Measurements from ENCODE around the gene EIPR1.

The EIPR1 gene

DNA sequence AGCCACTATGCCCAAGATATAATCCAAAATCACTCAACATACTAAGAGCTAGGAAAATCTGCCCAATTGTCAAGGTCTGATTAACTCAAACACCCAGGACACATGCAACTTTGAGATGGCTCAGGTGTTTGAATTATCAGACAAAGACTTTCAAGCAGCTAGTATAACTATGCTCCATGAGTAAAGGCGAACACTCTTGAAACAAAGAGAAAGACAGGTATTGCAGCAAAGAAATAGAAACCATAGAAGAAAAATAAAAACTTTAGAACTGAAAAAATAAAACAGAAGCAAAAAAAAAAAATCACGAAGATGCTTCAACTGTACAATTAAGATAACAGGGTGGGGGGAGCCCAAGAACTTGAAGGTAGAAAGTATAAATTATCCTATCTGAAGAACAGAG is 214.2 kb downstream of the EIPR1 start:
- no peak overlapping the region for H3K4me3 ChIP-seq (ENCODE audit: low read length)
- no peak overlapping the region for H2AFZ ChIP-seq (ENCODE audit: low read depth, low read length)
- no peaks in the 10 kb centered on the region for H3K27me3 ChIP-seq (ENCODE audit: insufficient read depth, low read length)
- H3K4me1 ChIP-seq (ENCODE audit: insufficient read depth, low read length), result peaks cover 3% of the 10 kb centered on the region
- no peaks in the 10 kb centered on the region for H3K36me3 ChIP-seq (ENCODE audit: insufficient read depth, low read length)
- peaks cover 6% of the 10 kb centered on the region for H3K9me3 ChIP-seq (ENCODE audit: low read length)

DNA sequence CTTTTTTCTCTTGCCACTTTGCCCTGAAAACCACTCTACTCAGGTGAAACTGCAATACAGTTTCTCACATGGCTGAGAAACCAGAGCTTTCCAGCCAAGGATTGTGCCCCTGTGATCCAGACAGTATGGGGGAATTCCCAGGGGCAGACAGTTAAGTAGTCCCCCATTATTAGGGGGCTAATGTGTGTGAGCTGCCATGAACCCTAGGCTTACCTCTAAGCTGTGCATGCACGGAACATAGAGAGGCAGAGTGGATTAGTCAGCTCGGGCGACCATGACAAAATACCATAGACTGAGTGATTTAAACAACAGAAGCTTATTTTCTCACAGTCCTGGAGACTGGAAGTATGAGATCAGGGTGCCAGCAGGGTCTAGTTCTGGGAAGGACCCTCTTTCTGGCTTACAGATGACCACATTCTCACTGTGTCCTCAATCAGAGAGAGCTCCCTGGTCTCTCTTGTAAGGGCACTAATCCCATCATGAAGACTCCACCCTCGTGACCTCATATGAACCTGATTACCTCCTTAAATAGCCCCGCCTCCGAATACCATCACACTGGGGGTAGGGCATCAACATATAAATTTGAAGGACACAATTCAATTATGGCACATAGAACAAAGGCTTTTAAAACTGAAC is 215.1 kb downstream of the EIPR1 start:
- Histone ChIP-seq H3K9me3 (ENCODE audit: low read length) (peaks cover 6% of the 10 kb centered on the region), H2AFZ (ENCODE audit: low read depth, low read length) (no peak overlapping the region)

DNA sequence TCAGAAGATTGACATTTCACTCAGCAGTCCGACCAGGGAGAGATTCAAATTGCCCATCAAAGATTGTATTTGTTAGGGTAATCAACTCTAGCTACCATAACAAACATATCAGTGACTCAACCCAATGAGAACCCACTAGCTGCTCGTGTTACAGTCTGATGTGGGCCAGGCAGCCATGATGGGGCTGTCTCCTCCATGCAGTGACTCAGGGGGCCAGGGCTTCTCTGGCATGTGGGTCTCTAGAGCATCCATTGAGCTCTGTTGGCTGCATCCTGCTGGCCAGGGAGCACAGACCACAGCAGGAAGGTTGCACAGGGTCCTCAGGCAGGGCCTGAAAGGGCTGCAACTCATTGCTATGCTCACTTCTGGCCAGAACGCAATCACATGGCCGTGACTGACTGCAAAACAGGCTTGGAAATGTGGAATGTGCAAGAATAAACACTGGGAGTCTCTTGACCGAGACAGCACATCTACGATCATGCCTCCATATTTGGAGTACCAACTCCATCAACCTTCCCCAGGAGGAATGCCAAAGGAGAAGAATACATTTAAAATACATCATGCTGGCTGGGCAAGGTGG is 216.8 kb downstream of the EIPR1 start:
- H3K4me1 ChIP-seq (ENCODE audit: insufficient read depth, low read length), result no peaks in the 10 kb centered on the region

More for the DNA sequence above, 215.1 kb downstream of the EIPR1 start:
- H3K4me1 ChIP-seq (ENCODE audit: insufficient read depth, low read length), result no peaks in the 10 kb centered on the region
- no peaks in the 10 kb centered on the region for H3K27me3 ChIP-seq (ENCODE audit: insufficient read depth, low read length)
- H3K36me3 ChIP-seq (ENCODE audit: insufficient read depth, low read length), result no peaks in the 10 kb centered on the region
- no peak overlapping the region for H3K4me3 ChIP-seq (ENCODE audit: low read length)

DNA sequence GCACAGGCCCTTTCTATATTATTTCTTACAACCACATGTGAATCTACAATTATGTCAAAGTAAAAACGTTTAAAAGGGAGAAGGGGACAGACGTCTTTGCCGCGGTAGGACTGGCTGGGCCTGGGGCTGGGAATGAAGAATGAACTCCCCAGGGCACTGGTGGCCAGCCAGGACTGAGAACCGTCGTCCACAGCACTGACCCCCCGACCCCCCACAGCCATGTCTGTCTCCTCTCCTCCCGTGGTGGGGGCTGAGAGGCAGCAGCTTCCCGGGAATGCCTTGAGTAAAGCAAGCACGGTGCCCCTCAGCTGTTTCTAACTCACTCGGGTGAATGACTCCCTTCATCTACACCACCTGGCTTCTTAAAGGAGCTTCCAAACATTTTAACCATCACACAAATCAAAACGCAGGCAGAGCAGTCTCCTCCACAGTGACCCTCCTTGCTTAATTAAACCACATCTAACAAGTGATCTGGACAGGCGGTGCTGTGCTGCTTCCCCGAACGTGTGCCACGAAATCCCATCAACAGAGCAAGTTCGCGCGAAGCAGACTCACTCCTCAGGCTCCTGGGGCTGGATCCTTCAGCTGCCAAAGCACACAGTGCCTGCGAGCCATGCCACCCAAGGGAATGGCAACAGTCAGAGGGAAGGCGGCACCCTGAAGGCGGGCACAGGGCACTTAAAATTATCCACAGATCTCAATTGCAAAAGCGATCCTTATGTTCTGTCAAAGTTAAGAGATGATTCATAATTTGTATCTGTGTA is 217.7 kb downstream of the EIPR1 start:
- H3K4me3 ChIP-seq (ENCODE audit: low read length), result no peak overlapping the region
- no peaks in the 10 kb centered on the region for H3K27me3 ChIP-seq (ENCODE audit: insufficient read depth, low read length)
- no peaks in the 10 kb centered on the region for H3K4me1 ChIP-seq (ENCODE audit: insufficient read depth, low read length)
- no peaks in the 10 kb centered on the region for H3K36me3 ChIP-seq (ENCODE audit: insufficient read depth, low read length)
- peaks cover 6% of the 10 kb centered on the region for H3K9me3 ChIP-seq (ENCODE audit: low read length)
- H2AFZ ChIP-seq (ENCODE audit: low read depth, low read length), result no peak overlapping the region

More for the DNA sequence above, 216.8 kb downstream of the EIPR1 start:
- Histone ChIP-seq H2AFZ (ENCODE audit: low read depth, low read length) (no peak overlapping the region), H3K27me3 (ENCODE audit: insufficient read depth, low read length) (no peaks in the 10 kb centered on the region), H3K36me3 (ENCODE audit: insufficient read depth, low read length) (no peaks in the 10 kb centered on the region), H3K9me3 (ENCODE audit: low read length) (peaks cover 6% of the 10 kb centered on the region), H3K4me3 (ENCODE audit: low read length) (no peak overlapping the region)

DNA sequence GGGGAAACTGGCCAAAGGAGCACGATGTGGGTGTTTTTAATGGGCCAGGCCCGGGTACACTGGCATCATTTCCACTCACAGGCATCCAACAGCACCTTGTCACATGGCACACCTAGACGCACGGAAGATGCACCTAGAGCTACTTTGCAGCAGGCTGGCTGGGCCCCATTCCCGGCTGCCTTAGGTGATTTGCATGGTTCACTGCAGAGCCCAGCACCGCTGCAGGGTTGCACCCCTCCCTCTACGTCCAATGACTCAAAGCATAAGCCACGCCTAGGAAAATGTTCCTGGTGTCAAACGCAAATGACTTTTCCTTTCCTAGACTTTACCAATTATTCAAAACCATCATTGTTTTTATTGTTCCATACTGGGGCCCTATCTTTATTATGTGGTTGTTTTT is 222.9 kb downstream of the EIPR1 start:
- Histone ChIP-seq H3K27me3 (ENCODE audit: insufficient read depth, low read length) (no peaks in the 10 kb centered on the region), H3K9me3 (ENCODE audit: low read length) (no peaks in the 10 kb centered on the region), H2AFZ (ENCODE audit: low read depth, low read length) (no peak overlapping the region), H3K4me1 (ENCODE audit: insufficient read depth, low read length) (no peaks in the 10 kb centered on the region), H3K36me3 (ENCODE audit: insufficient read depth, low read length) (no peaks in the 10 kb centered on the region), H3K4me3 (ENCODE audit: low read length) (no peak overlapping the region)

DNA sequence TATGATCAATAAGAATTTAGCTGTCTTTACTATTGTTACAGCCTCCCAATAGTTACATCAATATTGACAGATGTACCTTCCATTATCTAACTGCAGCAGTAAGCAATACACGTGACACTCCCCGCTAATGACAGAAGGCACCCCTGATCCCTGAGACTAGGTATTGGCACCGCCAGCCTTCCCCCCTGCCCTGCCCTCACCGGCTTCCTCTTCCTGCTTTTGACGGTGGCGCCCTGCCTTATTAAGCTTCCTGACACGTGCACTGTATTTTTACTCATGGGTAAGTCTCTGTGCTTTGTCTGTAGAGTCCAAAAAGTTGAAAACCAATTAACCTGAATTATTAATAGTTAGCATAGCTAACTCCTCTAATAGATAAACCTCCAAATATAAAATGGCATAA is 223.5 kb downstream of the EIPR1 start:
- Histone ChIP-seq H3K36me3 (ENCODE audit: insufficient read depth, low read length) (no peaks in the 10 kb centered on the region), H3K9me3 (ENCODE audit: low read length) (no peaks in the 10 kb centered on the region), H3K4me1 (ENCODE audit: insufficient read depth, low read length) (no peaks in the 10 kb centered on the region), H3K27me3 (ENCODE audit: insufficient read depth, low read length) (no peaks in the 10 kb centered on the region), H2AFZ (ENCODE audit: low read depth, low read length) (no peak overlapping the region), H3K4me3 (ENCODE audit: low read length) (no peak overlapping the region)

DNA sequence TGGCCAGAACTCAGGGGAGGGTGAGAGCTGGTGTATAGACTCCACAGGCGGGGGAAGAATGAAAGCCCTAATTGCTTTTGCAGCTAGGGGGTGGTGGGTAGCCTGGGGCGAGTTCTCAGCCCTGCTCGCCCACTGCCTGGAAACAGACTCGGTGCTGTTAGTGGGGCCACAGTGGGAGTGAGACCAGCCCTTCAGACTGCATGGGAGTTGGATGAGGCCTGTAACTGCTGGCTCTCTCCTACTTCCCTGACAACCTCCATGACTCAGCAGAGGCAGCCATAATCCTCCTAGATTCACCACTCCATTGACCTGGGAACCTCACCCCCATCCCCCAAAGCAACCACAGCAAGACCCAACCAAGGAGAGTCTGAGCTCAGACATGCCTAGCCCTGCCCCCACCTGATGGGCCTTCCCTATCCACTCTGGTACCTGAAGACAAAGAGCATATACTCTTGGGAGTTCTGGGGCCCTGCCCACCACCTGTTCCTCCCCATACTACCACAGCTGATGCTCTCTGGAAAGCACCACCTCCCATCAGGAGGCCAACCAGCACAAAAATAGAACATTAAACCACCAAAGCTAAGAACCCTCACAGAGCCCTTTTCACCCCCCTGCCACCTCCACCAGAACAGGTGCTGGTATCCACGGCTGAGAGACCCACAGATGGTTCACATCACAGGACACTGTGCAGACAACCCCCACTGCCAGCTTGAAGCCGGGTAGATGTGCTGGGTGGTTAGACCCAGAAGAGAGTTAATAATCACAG is 226.3 kb downstream of the EIPR1 start:
- no peaks in the 10 kb centered on the region for H3K9me3 ChIP-seq (ENCODE audit: low read length)
- no peak overlapping the region for H2AFZ ChIP-seq (ENCODE audit: low read depth, low read length)
- no peak overlapping the region for H3K4me3 ChIP-seq (ENCODE audit: low read length)
- H3K4me1 ChIP-seq (ENCODE audit: insufficient read depth, low read length), result no peaks in the 10 kb centered on the region
- H3K36me3 ChIP-seq (ENCODE audit: insufficient read depth, low read length), result no peaks in the 10 kb centered on the region
- no peaks in the 10 kb centered on the region for H3K27me3 ChIP-seq (ENCODE audit: insufficient read depth, low read length)

DNA sequence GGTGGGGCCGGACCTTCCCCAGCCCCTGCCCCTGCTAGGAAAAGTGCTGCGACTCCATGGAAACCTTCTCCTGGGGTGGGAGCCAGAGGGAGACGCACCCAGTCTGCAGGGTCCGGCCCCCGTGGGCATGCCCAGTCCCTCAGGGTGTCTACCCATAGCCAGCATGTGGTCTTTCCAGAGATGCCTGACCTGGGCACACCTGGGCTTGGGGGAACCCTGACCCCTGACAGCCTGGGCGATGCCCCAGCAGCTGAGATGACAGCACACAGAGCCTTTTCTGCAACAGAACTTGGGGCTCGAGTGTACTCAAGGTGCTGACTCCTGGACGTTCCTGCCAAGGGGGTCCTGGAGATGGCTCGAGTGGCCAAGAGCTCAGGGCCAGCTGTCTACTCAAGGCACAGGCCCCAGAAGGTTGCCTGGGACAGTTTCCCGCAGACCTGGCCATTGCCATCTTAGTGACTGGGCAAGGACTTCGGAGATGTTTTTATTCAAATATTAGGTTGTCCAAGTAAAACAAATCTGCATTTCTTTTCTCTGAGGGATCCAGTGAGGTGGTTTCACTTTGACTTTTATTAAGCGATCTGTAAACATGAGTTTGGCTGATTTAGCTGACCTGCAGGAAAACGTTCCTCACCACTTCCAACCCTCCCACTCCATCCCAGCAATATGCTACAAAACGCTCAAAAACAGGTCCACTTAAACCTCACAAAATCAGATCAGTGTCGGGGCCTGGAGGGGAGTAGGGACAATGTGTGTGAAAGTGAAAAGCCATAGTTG is 228.0 kb downstream of the EIPR1 start:
- H3K4me1 ChIP-seq (ENCODE audit: insufficient read depth, low read length), result no peaks in the 10 kb centered on the region
- no peak overlapping the region for H3K4me3 ChIP-seq (ENCODE audit: low read length)
- no peaks in the 10 kb centered on the region for H3K9me3 ChIP-seq (ENCODE audit: low read length)
- no peaks in the 10 kb centered on the region for H3K27me3 ChIP-seq (ENCODE audit: insufficient read depth, low read length)
- H2AFZ ChIP-seq (ENCODE audit: low read depth, low read length), result no peak overlapping the region
- H3K36me3 ChIP-seq (ENCODE audit: insufficient read depth, low read length), result no peaks in the 10 kb centered on the region

DNA sequence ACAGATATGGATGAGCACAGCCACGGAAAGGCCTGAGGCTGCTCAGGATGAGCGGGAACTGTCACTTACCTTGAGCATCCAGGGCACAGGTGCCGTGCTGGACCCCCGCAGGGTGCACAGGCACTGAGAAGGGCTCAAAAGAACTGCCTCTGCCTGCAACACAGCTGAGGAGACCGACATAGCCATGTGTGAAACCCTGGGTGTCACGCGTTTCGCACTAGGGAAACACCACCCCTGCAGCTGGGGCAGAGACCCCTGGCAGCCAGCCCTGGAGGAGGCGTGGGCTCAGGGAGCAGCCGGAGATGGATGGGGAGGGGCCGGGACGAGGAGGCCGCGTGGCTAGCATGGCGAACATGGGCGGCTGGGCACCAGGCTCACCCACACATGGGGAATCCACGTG is 228.9 kb downstream of the EIPR1 start:
- Histone ChIP-seq H3K9me3 (ENCODE audit: low read length) (no peaks in the 10 kb centered on the region), H2AFZ (ENCODE audit: low read depth, low read length) (no peak overlapping the region), H3K4me1 (ENCODE audit: insufficient read depth, low read length) (peaks cover 9% of the 10 kb centered on the region), H3K36me3 (ENCODE audit: insufficient read depth, low read length) (no peaks in the 10 kb centered on the region), H3K4me3 (ENCODE audit: low read length) (no peak overlapping the region), H3K27me3 (ENCODE audit: insufficient read depth, low read length) (no peaks in the 10 kb centered on the region)

DNA sequence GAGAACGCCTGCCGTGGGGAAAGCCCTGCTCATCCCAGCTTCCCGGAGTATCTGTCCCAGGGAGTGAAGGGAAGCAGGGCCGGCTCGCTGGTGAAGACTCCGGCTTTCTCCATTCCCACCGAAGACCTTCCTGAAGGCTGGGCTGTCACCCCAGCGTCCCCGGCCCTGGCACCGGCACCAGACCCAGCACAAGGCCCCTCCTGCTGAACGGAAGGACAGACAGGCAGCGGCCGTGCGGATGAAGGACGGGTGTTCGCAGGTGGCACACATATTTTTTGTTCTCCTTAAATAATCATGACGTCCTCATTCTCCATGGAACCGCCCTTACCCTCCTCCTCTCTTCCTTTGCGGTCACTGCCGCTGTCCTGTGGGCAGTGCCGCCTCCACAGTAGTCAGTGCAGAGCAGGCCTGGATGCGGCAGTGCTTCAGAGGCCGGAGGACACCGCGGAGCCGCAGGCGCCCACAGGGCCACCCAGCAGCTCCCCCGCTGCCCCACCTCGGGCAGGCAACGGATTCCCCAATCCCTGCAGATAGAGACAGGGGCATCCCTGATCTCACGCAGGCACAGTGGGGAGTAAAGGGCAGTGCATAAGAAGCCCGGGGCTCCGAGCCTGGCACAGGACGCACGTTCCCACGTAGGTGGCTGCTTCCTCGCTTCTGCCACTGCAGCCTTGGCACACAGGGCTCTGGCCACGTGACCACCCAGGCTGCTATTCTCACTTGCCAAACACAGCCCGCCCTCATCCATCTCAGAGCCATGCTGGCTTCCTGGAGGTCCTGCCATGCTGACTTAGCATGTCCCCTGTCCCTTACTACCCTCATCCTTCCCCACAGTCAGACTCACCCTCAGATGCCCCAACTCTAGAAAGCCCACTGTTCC is 229.7 kb downstream of the EIPR1 start:
- no peak overlapping the region for H2AFZ ChIP-seq (ENCODE audit: low read depth, low read length)
- H3K27me3 ChIP-seq (ENCODE audit: insufficient read depth, low read length), result no peaks in the 10 kb centered on the region
- peaks cover 17% of the 10 kb centered on the region for H3K4me1 ChIP-seq (ENCODE audit: insufficient read depth, low read length)
- H3K4me3 ChIP-seq (ENCODE audit: low read length), result no peak overlapping the region
- no peaks in the 10 kb centered on the region for H3K9me3 ChIP-seq (ENCODE audit: low read length)
- H3K36me3 ChIP-seq (ENCODE audit: insufficient read depth, low read length), result no peaks in the 10 kb centered on the region

DNA sequence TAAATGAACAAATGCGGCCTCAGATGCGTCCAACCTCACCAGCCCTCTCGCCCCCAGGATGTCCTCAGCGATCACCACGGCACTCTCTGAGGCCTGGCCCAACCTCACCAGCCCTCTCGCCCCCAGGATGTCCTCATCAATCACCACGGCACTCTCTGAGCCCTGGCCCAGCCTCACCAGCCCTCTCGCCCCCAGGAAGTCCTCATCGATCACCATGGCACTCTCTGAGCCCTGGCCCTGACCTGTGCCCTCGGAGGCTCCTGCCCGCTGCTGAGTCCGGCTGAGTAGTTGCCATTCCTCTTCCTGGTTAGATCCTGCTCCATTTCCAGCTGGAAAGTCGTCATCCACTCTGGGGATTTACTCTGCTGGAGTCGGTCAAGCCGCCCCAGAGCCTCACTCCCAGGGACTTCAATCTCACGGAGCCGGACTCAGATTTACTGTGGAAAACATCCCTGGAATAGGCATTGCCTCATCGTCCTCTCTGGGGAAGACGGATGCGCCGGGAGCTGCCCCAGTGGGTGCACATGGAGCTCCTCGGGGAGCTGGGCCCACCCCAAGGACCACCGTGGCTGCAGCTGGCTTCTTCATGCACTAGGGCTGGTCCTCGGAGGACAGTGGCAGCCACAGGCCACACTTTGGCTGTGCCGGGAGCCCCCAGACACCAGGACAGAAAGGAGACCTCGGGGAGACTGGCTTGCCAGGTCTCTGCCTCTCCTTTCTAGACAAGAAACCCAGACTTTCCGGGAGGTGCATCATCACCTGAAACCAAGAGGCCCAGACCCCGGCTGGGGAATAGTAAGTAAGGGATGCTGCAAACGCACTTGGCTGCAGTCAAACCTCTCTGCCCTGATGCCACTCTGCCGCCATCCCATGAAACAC is 230.6 kb downstream of the EIPR1 start:
- H3K27me3 ChIP-seq (ENCODE audit: insufficient read depth, low read length), result no peaks in the 10 kb centered on the region
- H2AFZ ChIP-seq (ENCODE audit: low read depth, low read length), result no peak overlapping the region
- no peaks in the 10 kb centered on the region for H3K9me3 ChIP-seq (ENCODE audit: low read length)
- no peaks in the 10 kb centered on the region for H3K36me3 ChIP-seq (ENCODE audit: insufficient read depth, low read length)
- H3K4me3 ChIP-seq (ENCODE audit: low read length), result no peak overlapping the region
- H3K4me1 ChIP-seq (ENCODE audit: insufficient read depth, low read length), result peaks cover 21% of the 10 kb centered on the region
